Inferior parietal cortex (tissue), 1 donor: Measurements from ENCODE around the gene HUNK.
"Not testable (repeated sequence)": the region's sequence is repeated elsewhere in the genome, so short reads cannot be mapped to it uniquely, and the experiment has no call there.

Experiments used
- DNase-seq: peaks from one replicate; pipeline ENCODE4 v3.0.0-alpha.2; 2016; ENCODE audit errors: extremely low spot score

Gene HUNK

GRCh38 chr21:31999810-32000468, 127.1 kb downstream of the HUNK start:
- DNase-seq: no peak

GRCh38 chr21:32001390-32001789, 128.6 kb downstream of the HUNK start:
- no peak for DNase-seq

- DNase-seq: no peak
Observed at GRCh38 chr21:32003411-32003810, 130.6 kb downstream of the HUNK start.

- DNase-seq: no peak
Observed at GRCh38 chr21:32004291-32004690, 131.5 kb downstream of the HUNK start.

GRCh38 chr21:32007456-32007855, 134.6 kb downstream of the HUNK start:
- DNase-seq: no peak

GRCh38 chr21:32008714-32009113, 135.9 kb downstream of the HUNK start:
- DNase-seq: no peak

GRCh38 chr21:32009263-32009662, 136.4 kb downstream of the HUNK start:
- DNase-seq: no peak

GRCh38 chr21:32015461-32016139, 142.8 kb downstream of the HUNK start:
- no peak for DNase-seq

- no peak for DNase-seq
Observed at GRCh38 chr21:32018381-32018780, 145.6 kb downstream of the HUNK start.

GRCh38 chr21:32020564-32020963, 147.7 kb downstream of the HUNK start:
- no peak for DNase-seq

GRCh38 chr21:32021319-32021994, 148.6 kb downstream of the HUNK start:
- DNase-seq: peak; percentile 15

GRCh38 chr21:32022146-32022545, 149.3 kb downstream of the HUNK start:
- peak; percentile 7 for DNase-seq

- DNase-seq: no peak
Observed at GRCh38 chr21:32030146-32030652, 157.4 kb downstream of the HUNK start.

- DNase-seq: no peak
Observed at GRCh38 chr21:32034850-32035249, 162.0 kb downstream of the HUNK start.

- DNase-seq: no peak
Observed at GRCh38 chr21:32035617-32036016, 162.8 kb downstream of the HUNK start.

- DNase-seq: no peak
Observed at GRCh38 chr21:32036756-32037155, 163.9 kb downstream of the HUNK start.

- DNase-seq: not testable (repeated sequence)
Observed at GRCh38 chr21:32038751-32039150, 165.9 kb downstream of the HUNK start.

GRCh38 chr21:32043458-32043857, 170.6 kb downstream of the HUNK start:
- no peak for DNase-seq

GRCh38 chr21:32044205-32045180, 171.7 kb downstream of the HUNK start:
- DNase-seq: no peak

GRCh38 chr21:32046191-32046590, 173.4 kb downstream of the HUNK start:
- no peak for DNase-seq

GRCh38 chr21:32048353-32048752, 175.5 kb downstream of the HUNK start:
- DNase-seq: no peak
